ENCODE results near the gene RO60. TPM values are rescaled to one million over a fixed set of nuclear protein-coding genes. Genes with fewer than 3 reads are reported as not detected.

The RO60 gene
- total RNA-seq, 1 experiment from 2014 or later: 69.5 TPM

DNA sequence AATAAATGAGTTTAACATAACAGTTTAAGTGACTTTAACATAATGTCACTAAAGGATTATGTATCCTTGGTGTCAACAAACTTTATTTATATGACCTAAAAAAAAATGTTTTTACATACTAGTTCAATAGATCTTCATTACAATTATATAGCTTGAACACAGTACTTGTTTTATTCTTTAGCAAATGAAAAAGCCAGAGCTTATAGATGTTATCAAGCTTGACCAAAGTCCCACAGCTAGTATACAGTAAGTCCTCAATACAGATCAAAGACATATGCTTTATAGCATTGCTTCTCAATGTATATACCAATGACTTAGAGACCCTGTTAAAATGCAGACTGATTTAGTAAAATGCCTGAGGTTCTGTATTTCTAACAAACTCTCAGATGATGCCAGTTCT lies 42.6 kb upstream of the RO60 start:
- H3K9me3 ChIP-seq (ENCODE audit: control insufficient read depth in 1 of 2, insufficient read depth in 1 of 2, low read depth in 1 of 2, low read length in 2 of 2): no peaks in the 10 kb centered on the region
- BruUV-seq (replicated peaks): no TSS peak
- H3K4me2 ChIP-seq (ENCODE audit: low read length): no peak overlapping the region
- H3K36me3 ChIP-seq (ENCODE audit: control insufficient read depth in 1 of 2, insufficient read depth in 2 of 2, low read length in 2 of 2): peaks cover 0 to 2% of the 10 kb centered on the region in 2 experiments; a peak in 2 of 4 replicates
- no peak for DNase-seq (ENCODE audit: low read depth, low spot score)
- TF ChIP-seq, protein P1, sequence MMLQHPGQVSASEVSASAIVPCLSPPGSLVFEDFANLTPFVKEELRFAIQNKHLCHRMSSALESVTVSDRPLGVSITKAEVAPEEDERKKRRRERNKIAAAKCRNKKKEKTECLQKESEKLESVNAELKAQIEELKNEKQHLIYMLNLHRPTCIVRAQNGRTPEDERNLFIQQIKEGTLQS (IDR thresholded peaks at IDR 0.05): no peak
- TF ChIP-seq CEBPB (IDR thresholded peaks at IDR 0.05; ENCODE audit: low read depth): no peak
- TF ChIP-seq TCF7L2 (IDR thresholded peaks at IDR 0.05; ENCODE audit: borderline replicate concordance, extremely low read depth, insufficient read depth, insufficient read length): no peak
- no peaks in the 10 kb centered on the region for H3K27me3 ChIP-seq (ENCODE audit: insufficient read depth, low read length)
- intact Hi-C loops (cut with micrococcal nuclease): no loop called here
- H3K9ac ChIP-seq (ENCODE audit: low read length): no peak overlapping the region
- no peaks in the 10 kb centered on the region; a peak in 1 of 4 replicates for H3K4me1 ChIP-seq (ENCODE audit: control insufficient read depth in 1 of 2, insufficient read depth in 2 of 2, low read length in 2 of 2)
- ChIA-PET POLR2A (no interaction called here), RAD21 (ENCODE audit: low non-redundant PET in 1 of 2, low total read pairs in 2 of 2, uncharacterized antibody in 2 of 2, unreplicated experiment in 2 of 2) (no interaction called here), CTCF (interaction anchor here (1.8 kb wide), 1 partner anchor 13 kb away, joined by 5 read pairs; no protein-coding TSS in a partner anchor)
- no peaks in the 10 kb centered on the region for H3K9me2 ChIP-seq (ENCODE audit: insufficient read depth)
- no peak for ATAC-seq
- H2AFZ ChIP-seq (ENCODE audit: low read depth, low read length, poor library complexity, severe bottlenecking): no peak overlapping the region
- no peak overlapping the region for H3K27ac ChIP-seq (ENCODE audit: low read depth, low read length)
- H3K4me3 ChIP-seq (replicated peaks in 1 of 2; ENCODE audit: low read depth in 1 of 2, low read length in 2 of 2): no peak overlapping the region
- H3K79me2 ChIP-seq (ENCODE audit: insufficient read depth, low read length): no peaks in the 10 kb centered on the region; the same call in 1 of the 2 replicates
- no peaks in the 10 kb centered on the region; the same call in 1 of the 2 replicates for H4K20me1 ChIP-seq (ENCODE audit: insufficient read depth)

GRCh38 chr1:193019442-193020026 lies 39.9 kb upstream of the RO60 start:
- Histone ChIP-seq H3K9me2 (ENCODE audit: insufficient read depth) (no peaks in the 10 kb centered on the region), H3K36me3 (ENCODE audit: control insufficient read depth in 1 of 2, insufficient read depth in 2 of 2, low read length in 2 of 2) (peaks cover 3 to 13% of the 10 kb centered on the region in 2 experiments), H3K4me1 (ENCODE audit: control insufficient read depth in 1 of 2, insufficient read depth in 2 of 2, low read length in 2 of 2) (no peaks in the 10 kb centered on the region; a peak in 1 of 4 replicates), H3K27ac (ENCODE audit: low read depth, low read length) (no peak overlapping the region), H3K27me3 (ENCODE audit: insufficient read depth, low read length) (no peaks in the 10 kb centered on the region), H3K4me2 (ENCODE audit: low read length) (no peak overlapping the region), H3K9me3 (ENCODE audit: control insufficient read depth in 1 of 2, insufficient read depth in 1 of 2, low read depth in 1 of 2, low read length in 2 of 2) (no peaks in the 10 kb centered on the region), H2AFZ (ENCODE audit: low read depth, low read length, poor library complexity, severe bottlenecking) (no peak overlapping the region), H3K4me3 (replicated peaks in 1 of 2; ENCODE audit: low read depth in 1 of 2, low read length in 2 of 2) (no peak overlapping the region), H4K20me1 (ENCODE audit: insufficient read depth) (no peaks in the 10 kb centered on the region; the same call in 1 of the 2 replicates), H3K79me2 (ENCODE audit: insufficient read depth, low read length) (no peaks in the 10 kb centered on the region; the same call in 1 of the 2 replicates), H3K9ac (ENCODE audit: low read length) (no peak overlapping the region)
- intact Hi-C loops (cut with micrococcal nuclease): loop anchor here (1.0 to 10.0 kb wide), 4 partner anchors 164 to 545 kb away; no protein-coding TSS in a partner anchor
- no TSS peak for BruUV-seq (replicated peaks)
- CTCF ChIA-PET: interaction anchor here (0.6 to 2.6 kb wide), 28 partner anchors 9 to 550 kb away, joined by 3 to 96 read pairs (median 5); partner anchors contain the start of genes B3GALT2, GLRX2, RO60 and UCHL5
- ATAC-seq: peak; percentile 78
- DNase-seq (ENCODE audit: low read depth, low spot score): peak; percentile 49
- RAD21 ChIA-PET (ENCODE audit: low non-redundant PET in 1 of 2, low total read pairs in 2 of 2, uncharacterized antibody in 2 of 2, unreplicated experiment in 2 of 2): interaction anchor here (0.9 to 1.3 kb wide), 4 partner anchors 212 to 542 kb away, joined by 3 to 4 read pairs (median 4); no protein-coding TSS in a partner anchor
- POLR2A ChIA-PET: interaction anchor here (1.4 to 1.6 kb wide), 2 partner anchors 209 to 212 kb away, joined by 3 to 6 read pairs; no protein-coding TSS in a partner anchor
- TF ChIP-seq ZFX (IDR thresholded peaks at IDR 0.05): no peak
- no peak for TF ChIP-seq ELF1 (IDR thresholded peaks at IDR 0.05; ENCODE audit: borderline replicate concordance, low read depth)
- TF ChIP-seq MAX (IDR thresholded peaks at IDR 0.05): no peak
- no peak for TF ChIP-seq EZH2phosphoT487 (IDR thresholded peaks at IDR 0.05; ENCODE audit: borderline replicate concordance)
- TF ChIP-seq ZBTB33 (IDR thresholded peaks at IDR 0.05; ENCODE audit: extremely low read depth, insufficient replicate concordance, low read length): no peak
- TF ChIP-seq YY1 (IDR thresholded peaks at IDR 0.05; ENCODE audit: extremely low read depth, insufficient replicate concordance, low read depth, low read length): no peak
- TF ChIP-seq CBX3 (IDR thresholded peaks at IDR 0.05; ENCODE audit: low read depth): no peak
- peak; percentile 37 to 82 (median 72); a peak in 5 of 6 replicates for TF ChIP-seq CTCF (IDR thresholded peaks at IDR 0.05 in 2 of 3, conservative IDR thresholded peaks at IDR 0.05 in 1 of 3; ENCODE audit: borderline replicate concordance in 1 of 3, insufficient read depth in 1 of 3, low read depth in 2 of 3, low read length in 2 of 3)
- no peak for TF ChIP-seq JUND (IDR thresholded peaks at IDR 0.05)
- TF ChIP-seq, protein P1 (IDR thresholded peaks at IDR 0.05): no peak
- TF ChIP-seq SP1 (IDR thresholded peaks at IDR 0.05; ENCODE audit: low read depth): no peak

Measured in HCT116 (cell line).